Ishikawa (cell line): ENCODE results near the gene FAM163B.

ENCODE experiments used
- CEBPB ChIP-seq: IDR thresholded peaks from 2 replicates; pipeline ENCODE4 v1.6.1; 2012
- CREB1 ChIP-seq: IDR thresholded peaks from 2 replicates; pipeline ENCODE4 v1.6.1; 2012; ENCODE audit warnings: low read depth
- EGR1 ChIP-seq: IDR thresholded peaks from 2 replicates; pipeline ENCODE4 v1.6.1; 2012
- EP300 ChIP-seq: IDR thresholded peaks from 2 replicates; pipeline ENCODE4 v1.6.1; 2012; ENCODE audit warnings: borderline replicate concordance
- FOXM1 ChIP-seq: IDR thresholded peaks from 2 replicates; pipeline ENCODE4 v1.6.1; 2012; ENCODE audit warnings: low read depth, borderline replicate concordance
- MAX ChIP-seq: IDR thresholded peaks from 2 replicates; pipeline ENCODE4 v1.6.1; 2012
- NFIC ChIP-seq: IDR thresholded peaks from 2 replicates; pipeline ENCODE4 v1.6.1; 2012
- RAD21 ChIP-seq: IDR thresholded peaks from 2 replicates; pipeline ENCODE4 v1.6.1; 2012; ENCODE audit warnings: low read depth
- REST ChIP-seq: IDR thresholded peaks from 2 replicates; pipeline ENCODE4 v1.6.1; 2012; ENCODE audit warnings: low read depth, mild to moderate bottlenecking
- TAF1 ChIP-seq: IDR thresholded peaks from 2 replicates; pipeline ENCODE4 v1.6.1; 2012; ENCODE audit warnings: low read depth, mild to moderate bottlenecking
- TCF12 ChIP-seq: IDR thresholded peaks from 2 replicates; pipeline ENCODE4 v1.6.1; 2012; ENCODE audit warnings: low read depth
- TEAD4 ChIP-seq: IDR thresholded peaks from 2 replicates; pipeline ENCODE4 v1.6.1; 2012
- USF1 ChIP-seq: IDR thresholded peaks from 2 replicates; pipeline ENCODE4 v1.6.1; 2012
- YY1 ChIP-seq: IDR thresholded peaks from 2 replicates; pipeline ENCODE4 v1.6.1; 2012; ENCODE audit warnings: low read depth
- ZBTB7A ChIP-seq: IDR thresholded peaks from 2 replicates; pipeline ENCODE4 v1.6.1; 2012; ENCODE audit warnings: low read depth

Gene FAM163B

GRCh38 chr9:133609311-133610098 is at the start of gene FAM163B:
TSS of gene FAM163B (minus strand) at chr9:133609389. CDS start at chr9:133580223, 29,166 bp downstream.
- no peak for TF ChIP-seq RAD21
- TF ChIP-seq CREB1: no peak
- no peak for TF ChIP-seq ZBTB7A
- peak; percentile 95 for TF ChIP-seq REST
- no peak for TF ChIP-seq EGR1
- TF ChIP-seq USF1: no peak
- TF ChIP-seq TAF1: no peak
- TF ChIP-seq CEBPB: no peak

- TF ChIP-seq TAF1: no peak
- TF ChIP-seq CREB1: no peak
- TF ChIP-seq REST: no peak
- no peak for TF ChIP-seq TEAD4
Observed at GRCh38 chr9:133657120-133657661, 48.0 kb upstream of the FAM163B start.

- TF ChIP-seq TCF12 (no peak), RAD21 (0 out of 2 replicates have a peak, but pooled peaks have one; percentile 8)
Observed at GRCh38 chr9:133656211-133657119, 47.3 kb upstream of the FAM163B start.

GRCh38 chr9:133655701-133656100 is 46.5 kb upstream of the FAM163B start:
- TF ChIP-seq FOXM1 (no peak), USF1 (no peak), CEBPB (no peak), RAD21 (no peak), YY1 (no peak), ZBTB7A (no peak), TCF12 (no peak), TEAD4 (no peak), CREB1 (no peak), EP300 (no peak), REST (no peak), MAX (no peak), NFIC (no peak), EGR1 (no peak), TAF1 (no peak)
